ENCODE data around the gene NEU1. TPM values are rescaled to one million over a fixed set of nuclear protein-coding genes. Genes with fewer than 3 reads are reported as not detected.

Gene NEU1
- total RNA-seq, 1 donor: 70.8 TPM

DNA sequence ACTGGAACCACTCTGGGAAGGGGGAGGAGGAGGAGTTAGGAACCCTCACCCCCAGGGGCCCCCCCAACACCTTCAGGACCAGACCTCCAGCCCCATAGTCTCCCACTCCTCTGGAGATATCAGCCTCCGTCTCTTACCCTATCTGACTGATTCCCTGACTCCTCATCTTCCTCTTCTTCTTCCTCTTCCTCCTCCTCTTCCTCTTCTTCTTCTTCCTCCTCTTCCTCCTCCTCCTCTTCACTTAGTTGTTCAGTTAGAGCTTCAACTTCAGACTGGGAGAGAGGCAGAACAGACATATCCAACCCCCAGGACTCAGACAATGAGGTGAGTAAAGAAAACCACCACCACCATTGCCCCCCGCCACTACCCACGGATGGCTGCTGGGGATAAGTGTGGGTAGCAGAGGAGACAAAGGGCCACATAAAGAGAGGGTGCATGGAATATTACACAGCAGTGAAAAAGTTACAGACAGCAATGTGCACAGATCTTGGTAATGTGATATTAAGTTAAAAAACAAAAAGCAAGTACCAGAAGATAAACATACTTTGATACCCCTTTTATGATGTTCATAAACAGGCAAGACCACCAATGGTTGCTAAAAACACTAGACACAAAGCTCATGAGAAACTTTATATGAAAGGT lies 26.8 kb upstream of the NEU1 start:
- H3K4me3 ChIP-seq (ENCODE audit: low read depth, low read length): no peak overlapping the region
- TF ChIP-seq, protein P1, sequence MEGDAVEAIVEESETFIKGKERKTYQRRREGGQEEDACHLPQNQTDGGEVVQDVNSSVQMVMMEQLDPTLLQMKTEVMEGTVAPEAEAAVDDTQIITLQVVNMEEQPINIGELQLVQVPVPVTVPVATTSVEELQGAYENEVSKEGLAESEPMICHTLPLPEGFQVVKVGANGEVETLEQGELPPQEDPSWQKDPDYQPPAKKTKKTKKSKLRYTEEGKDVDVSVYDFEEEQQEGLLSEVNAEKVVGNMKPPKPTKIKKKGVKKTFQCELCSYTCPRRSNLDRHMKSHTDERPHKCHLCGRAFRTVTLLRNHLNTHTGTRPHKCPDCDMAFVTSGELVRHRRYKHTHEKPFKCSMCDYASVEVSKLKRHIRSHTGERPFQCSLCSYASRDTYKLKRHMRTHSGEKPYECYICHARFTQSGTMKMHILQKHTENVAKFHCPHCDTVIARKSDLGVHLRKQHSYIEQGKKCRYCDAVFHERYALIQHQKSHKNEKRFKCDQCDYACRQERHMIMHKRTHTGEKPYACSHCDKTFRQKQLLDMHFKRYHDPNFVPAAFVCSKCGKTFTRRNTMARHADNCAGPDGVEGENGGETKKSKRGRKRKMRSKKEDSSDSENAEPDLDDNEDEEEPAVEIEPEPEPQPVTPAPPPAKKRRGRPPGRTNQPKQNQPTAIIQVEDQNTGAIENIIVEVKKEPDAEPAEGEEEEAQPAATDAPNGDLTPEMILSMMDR (IDR thresholded peaks at IDR 0.05; ENCODE audit: insufficient read depth, low read depth, low read length): no peak
- no peak for DNase-seq (ENCODE audit: low read depth)

DNA sequence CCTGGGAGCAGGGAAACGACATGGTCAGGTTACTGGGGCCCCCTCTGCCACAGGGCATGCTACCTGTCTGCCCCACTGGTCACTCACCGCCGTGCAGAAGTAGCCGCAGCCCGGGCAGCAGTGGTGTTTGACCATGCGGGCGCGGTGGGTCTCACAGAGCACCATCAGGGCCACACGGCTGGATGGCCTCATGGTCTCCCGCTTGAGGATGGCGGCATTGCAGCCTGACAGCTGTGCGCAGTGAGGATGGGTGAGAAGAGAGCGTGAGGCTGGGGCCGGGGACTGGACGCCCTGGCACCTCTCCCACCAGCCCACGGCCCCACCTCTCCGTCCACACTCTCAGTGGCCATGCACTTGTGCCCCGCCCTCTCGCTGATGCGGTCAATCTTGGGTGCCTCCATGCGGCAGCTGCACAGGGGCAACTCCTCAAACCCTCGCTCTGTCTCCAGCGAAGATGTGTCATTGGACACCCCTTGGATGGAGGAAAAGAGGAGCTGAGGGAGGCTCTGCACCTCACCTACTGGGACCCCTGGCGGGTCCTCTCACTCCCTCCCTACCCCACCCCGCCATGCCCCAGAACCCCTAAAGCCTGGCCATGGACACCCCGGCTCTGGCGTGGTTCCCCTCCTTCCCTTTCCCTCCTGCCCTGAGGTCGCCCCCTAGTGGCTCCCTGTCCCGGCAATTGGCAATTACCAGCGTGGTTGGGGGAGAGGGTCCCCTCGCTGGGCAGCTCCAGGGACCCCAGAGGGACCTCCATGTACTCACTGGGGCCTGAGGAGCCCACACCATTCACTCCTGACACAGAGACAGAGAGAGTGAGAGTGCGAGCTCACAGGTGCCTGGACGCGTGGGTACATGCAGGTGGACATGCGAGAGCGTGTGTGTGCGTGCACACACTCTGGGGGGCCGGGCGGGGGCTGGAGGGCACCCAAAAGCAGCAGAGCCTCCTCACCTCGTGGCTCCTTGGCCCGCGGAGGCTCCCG lies 25.9 kb upstream of the NEU1 start:
- TF ChIP-seq, protein P1 (IDR thresholded peaks at IDR 0.05; ENCODE audit: insufficient read depth, low read depth, low read length): peak; percentile 76
- peak; percentile 17 for DNase-seq (ENCODE audit: low read depth)
- no peak overlapping the region for H3K4me3 ChIP-seq (ENCODE audit: low read depth, low read length)

DNA sequence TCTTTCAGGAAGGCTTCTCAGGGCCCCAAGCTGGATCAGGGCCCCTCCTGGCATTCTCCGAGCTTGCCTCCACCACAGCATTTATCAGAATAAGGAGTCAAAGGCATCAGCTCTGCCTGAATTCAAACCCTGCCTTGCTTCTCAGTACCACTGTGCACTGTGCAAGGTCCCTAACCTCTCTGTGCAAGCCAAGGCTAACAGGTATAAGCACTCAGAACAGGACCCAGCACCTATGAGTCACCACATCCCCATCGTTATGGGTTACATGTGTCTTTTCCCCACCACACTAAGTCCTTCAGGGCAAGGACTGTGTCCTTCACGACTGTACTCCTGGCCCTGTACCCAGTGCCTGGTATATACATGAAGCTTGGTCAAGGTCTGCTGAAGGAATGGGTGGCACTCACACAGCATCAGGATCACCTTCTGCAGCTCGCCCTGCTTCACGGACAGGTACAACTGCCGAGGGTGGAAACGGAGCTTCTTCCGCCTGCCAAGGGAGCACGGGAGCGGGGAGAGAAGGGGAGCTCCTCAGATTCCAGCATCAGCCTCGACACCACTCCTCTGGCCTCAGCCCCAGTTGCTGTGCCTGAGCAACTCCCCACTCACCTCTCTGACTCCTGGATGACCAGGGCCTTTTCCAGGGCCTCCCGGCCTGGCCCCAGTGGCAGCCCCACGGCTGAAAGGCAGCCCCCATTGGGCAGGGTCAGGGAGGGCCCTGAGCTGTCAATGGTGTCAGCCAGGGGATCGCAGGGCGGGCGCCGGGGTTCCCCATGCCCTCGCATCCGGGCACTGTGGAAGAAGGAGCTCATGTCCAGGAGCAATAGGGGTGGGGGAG lies 24.8 kb upstream of the NEU1 start:
- TF ChIP-seq, protein P1 (IDR thresholded peaks at IDR 0.05; ENCODE audit: insufficient read depth, low read depth, low read length): no peak
- H3K4me3 ChIP-seq (ENCODE audit: low read depth, low read length): no peak overlapping the region
- DNase-seq (ENCODE audit: low read depth): no peak

DNA sequence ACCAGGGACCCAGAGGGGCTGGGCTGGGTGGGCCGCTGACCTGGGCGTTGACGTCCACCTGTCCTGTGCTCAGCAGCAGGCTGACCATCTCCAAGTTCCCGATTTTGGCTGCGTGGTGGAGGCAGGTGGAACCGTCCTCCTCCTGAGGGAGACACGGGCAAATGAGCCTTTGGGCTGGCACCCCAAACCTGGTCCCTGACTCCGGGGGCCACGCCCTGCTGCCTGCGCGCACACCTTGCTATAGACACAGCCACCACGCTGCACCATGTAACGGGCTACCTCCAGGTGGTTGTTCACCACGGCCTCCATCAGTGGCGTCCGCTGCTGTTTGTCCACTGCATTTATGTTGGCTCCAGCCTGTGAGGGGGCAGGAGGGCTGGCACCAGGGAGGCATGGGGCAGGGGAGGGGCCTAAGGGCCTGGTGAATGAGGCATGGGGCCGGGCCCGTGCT lies 23.9 kb upstream of the NEU1 start:
- no peak overlapping the region for H3K4me3 ChIP-seq (ENCODE audit: low read depth, low read length)
- DNase-seq (ENCODE audit: low read depth): no peak
- TF ChIP-seq, protein P1 (IDR thresholded peaks at IDR 0.05; ENCODE audit: insufficient read depth, low read depth, low read length): no peak

DNA sequence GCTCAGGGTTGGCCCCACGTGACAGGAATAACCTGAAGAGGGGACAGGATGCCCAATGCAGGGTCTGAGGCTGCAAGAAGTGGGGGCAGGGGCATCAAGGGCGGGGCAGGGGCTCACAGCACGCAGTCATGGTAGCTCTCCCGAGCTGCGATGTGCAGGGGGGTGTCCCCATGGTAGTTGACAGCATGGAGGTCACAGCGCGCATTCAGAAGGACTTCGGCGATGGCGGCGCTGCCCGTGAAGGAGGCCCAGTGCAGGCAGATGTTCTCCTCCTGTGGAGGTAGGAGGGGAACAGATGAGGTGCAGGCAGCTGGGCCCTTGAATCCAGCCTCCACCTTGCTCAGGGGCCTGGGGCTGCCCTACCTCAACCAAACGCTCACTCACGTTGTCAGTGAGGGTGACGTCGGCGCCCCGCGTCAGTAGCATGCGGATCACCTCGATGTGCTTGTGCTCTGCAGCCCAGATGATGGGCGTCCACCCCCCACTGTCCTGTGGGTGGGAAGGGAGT lies 22.0 kb upstream of the NEU1 start:
- H3K4me3 ChIP-seq (ENCODE audit: low read depth, low read length): no peak overlapping the region
- TF ChIP-seq, protein P1 (IDR thresholded peaks at IDR 0.05; ENCODE audit: insufficient read depth, low read depth, low read length): no peak
- DNase-seq (ENCODE audit: low read depth): no peak

DNA sequence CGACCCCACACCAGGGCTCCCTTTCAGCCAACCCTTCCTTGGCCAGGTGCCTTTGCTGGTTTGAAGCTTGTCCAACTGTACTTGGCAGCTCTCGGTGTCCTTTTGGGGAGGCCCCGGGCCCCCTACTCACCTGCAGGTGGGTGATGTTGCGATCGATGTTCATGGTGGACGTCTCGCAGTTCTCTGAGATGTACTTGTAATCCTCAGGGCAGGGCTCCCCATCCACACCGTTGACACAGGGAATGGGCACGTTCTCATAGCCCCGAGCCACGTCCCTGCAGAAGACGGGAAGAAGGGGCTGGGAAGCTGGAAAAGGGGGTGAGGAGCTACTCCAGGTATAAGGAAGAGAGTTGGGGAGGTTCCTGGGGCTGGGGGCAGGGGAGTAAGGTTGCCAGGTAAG lies 21.1 kb upstream of the NEU1 start:
- TF ChIP-seq, protein P1 (IDR thresholded peaks at IDR 0.05; ENCODE audit: insufficient read depth, low read depth, low read length): no peak
- no peak for DNase-seq (ENCODE audit: low read depth)
- H3K4me3 ChIP-seq (ENCODE audit: low read depth, low read length): no peak overlapping the region
